GM19395 (cell line): Measurements from ENCODE around the gene LIN28A.

Source experiments
- ATAC-seq: cut with Tn5 transposase; IDR thresholded peaks from one replicate; pipeline ENCODE4 v1.9.1; 2021; ENCODE audit warnings: mild to moderate bottlenecking, moderate library complexity; ENCODE audit not compliant: unreplicated experiment

Gene LIN28A

GRCh38 chr1:26387447-26387846 is 23.2 kb upstream of the LIN28A start:
- no peak for ATAC-seq

DNA sequence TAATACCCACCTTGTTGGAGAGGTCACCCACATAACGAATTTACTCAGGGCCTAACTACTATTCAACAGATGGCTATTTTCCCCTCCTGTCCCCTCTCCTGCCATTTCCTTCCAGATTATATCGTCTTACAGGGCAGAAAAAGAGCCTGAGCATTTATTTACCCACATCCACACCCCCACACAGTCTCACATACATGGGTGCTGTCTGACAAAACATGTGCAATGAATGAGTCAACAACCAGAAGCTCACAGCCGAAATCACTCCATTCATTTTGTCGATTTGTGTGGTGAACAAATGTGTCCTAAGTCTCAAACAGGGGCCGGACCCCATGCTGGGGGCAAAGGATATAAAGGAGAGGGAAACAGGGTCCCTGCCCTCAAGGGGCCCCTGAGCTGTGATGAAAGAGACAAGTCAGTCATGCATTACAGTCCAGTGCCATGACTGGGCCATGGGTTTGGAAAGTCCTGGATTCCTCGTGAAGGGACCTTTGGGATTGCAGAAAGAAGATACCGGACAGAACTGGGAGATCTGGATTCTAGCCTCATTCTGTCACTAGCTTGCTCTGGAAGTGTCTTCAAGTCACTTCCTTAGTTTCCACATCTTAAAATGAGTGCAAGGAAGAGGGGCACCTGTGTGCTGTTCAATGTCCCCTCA is 21.7 kb upstream of the LIN28A start:
- no peak for ATAC-seq

DNA sequence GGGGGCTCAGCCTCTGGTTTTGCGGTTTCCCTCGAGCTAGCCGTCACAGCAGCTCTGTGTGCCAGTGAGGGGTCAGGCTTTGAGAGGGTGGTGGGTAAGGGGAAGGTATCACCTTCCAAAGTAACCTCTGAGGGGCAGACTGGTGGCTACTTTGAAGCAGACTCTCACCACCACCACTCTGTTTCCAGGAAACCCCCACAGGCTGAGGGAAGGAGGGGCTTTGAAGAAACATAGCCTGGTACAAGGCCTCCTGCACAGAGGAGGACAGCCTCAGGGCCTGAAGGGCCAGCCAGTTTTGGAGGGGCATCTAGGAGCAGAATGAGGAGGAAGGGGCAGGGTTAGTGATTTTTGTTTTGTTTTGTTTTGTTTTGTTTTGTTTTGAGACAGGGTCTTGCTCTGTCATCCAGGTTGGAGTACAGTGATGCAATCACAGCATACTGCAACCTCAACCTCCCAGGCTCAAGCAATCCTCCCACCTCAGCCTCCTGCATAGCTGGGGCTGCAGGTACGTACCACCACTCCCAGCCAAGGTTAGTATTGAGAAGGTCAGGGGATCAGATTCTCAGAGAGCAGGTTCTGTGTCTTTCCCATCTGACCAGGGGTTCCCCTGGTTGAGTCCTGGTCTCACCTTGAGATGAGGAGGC is 20.9 kb upstream of the LIN28A start:
- no peak for ATAC-seq

- no peak for ATAC-seq
Measured at GRCh38 chr1:26391450-26391849, 19.2 kb upstream of the LIN28A start.

DNA sequence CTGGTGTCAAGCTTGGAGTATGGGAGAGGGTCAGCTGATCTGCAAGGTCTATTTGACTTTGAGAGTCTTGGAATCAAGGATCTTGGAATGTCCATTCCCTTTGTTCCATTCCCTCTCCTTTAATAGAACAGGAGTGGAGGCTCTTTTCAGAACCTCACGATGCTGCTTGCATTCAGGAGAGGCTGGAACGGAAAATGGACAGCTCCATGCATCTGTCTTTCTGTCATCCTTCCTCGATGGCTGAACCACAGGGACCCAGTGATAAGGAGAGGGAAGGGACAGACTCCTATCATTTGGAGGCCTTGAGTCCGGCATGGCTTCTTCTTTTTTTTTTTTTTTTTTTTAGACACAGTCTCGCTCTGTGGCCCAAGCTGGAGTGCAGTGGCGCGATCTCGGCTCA is 14.9 kb upstream of the LIN28A start:
- ATAC-seq: no peak

GRCh38 chr1:26399034-26399433 is 11.6 kb upstream of the LIN28A start:
- ATAC-seq: no peak

GRCh38 chr1:26401891-26402290 is 8.7 kb upstream of the LIN28A start:
- no peak for ATAC-seq

DNA sequence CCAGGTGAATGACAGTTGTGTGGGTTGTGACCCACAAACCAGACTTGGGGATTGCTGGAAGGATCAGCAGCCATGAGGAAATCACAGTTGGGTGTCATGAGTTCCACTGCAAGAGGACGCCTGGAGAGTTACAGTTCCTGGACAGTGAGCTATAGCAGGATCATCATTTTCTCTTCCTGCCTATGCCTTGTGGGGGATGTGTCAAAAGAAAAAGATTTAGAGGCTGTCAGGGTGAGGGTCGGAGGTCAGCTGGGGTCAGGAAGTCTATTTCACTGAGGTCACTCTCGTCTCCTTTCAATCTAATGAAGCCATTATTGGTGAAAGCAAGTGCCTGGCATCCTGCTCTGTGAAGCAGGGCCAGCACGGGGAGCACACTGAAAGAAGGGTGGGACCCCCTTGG is 7.0 kb upstream of the LIN28A start:
- ATAC-seq: no peak

DNA sequence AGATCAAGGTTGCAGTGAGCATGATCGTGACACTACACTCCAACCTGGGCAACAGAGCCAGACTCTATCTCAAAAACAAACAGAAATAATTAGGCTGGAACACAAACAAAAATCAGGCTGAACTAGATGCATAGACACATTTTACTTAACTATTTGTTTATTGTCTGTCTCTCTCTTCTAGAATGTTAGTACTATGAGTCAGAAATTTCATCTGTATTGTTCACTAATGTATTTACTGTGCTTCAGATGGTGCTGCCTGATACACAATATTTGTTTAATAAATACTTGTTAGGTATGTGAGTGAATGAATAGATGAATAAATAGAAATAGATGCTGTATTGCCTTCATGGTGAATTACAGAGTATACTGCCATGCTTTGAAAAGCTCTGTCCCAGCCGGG is 6.0 kb upstream of the LIN28A start:
- no peak for ATAC-seq

- ATAC-seq: no peak
Measured at GRCh38 chr1:26405281-26405915, 5.2 kb upstream of the LIN28A start.

DNA sequence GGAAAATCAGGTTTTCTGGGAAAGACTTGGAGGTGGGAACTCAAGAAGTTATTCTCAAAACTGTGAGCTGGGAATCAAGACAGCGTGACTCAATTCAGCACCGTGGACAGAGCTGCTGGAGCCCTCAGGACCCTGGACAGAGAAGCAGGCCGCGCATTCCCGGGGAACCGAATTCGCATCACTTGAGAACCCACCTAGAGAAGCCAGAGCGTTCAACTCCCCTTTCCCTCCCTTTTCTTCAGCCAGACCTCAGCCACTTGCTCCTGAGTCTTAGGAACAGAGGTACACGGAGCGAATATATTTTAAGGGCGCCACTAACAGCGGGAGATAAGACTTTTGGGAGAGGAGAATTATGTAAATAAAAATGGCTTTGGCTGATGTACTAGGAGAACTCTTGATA is 2.0 kb upstream of the LIN28A start:
- no peak for ATAC-seq

DNA sequence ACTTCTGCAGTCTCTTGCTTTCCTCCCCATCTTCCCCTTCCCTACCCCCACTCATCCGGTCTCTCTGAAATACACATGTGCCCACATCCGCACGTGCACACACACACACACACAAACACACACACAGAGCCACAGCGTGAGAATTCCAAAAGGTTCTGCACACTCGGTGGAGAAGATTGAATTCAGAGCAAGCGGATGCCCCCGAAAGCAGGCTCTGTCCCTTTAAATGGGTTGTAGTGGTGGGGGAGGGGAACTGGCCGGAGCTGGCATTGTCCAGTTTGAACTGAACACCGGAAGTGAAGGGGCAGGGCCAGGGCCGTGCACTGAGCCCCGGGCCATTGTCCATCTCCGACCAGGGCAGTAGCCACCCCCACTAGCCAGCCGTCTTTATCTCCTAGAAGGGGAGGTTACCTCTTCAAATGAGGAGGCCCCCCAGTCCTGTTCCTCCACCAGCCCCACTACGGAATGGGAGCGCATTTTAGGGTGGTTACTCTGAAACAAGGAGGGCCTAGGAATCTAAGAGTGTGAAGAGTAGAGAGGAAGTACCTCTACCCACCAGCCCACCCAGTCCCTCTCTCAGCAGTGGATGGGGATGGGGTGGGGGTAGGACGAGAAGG is 1.3 kb upstream of the LIN28A start:
- ATAC-seq: no peak

DNA sequence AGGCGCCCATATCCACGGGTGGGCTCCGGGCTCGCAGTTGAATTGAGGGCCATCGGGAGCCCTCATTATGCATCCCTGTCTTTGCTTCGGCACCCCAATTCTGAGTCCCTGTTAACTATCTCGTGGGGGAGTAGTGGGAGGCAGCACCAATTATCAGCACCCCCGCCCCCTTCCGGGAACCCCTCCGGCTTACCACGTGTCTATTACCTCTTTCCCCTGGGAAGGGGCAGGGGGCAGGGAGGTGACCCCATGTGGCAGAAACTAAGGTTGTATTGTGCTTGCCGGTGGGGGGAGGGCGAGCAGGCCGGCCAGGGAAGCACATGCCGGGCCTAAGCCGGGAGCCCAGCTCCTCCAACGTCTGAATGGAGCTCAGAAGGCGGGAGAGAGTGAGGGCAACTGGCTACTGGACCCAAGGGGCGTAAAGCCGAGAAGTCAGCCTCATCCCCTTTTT is 1.0 kb downstream of the LIN28A start:
- no peak for ATAC-seq

DNA sequence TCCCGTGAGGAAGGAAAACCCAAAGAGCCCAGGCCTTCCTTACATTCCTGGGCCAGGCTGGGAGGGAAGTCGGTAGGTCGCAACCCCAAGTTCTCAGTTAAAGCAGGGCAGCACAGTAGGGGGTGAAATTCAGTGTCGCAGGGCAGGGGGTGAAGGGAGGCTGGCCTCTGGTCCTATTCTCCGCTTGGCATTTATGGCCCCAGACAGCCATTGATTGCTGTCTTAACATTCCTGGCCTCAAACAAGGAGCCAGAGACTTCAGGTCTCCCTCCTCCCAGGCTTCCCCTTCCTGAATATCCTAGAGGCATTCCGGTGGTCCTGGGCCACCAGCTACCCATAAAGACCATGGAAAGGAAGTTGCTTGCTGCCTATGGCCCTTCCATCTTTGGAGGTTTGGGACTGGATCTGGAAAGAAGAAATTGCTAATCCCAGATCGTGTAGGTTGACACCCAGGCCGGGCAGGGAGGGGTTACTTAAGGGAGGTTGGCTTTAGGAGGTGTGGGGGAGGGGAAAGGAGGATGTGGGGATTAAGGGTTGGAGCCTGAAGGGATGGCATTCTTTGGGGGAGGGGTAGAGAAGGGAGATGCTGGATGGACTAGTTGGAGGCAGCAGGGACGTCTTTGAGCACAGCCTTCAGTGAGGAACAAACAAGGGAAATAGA is 1.7 kb downstream of the LIN28A start:
- no peak for ATAC-seq

GRCh38 chr1:26413031-26413430 is 2.4 kb downstream of the LIN28A start:
- no peak for ATAC-seq

GRCh38 chr1:26417111-26417759 is 6.6 kb downstream of the LIN28A start:
- ATAC-seq: no peak

- no peak for ATAC-seq
Measured at GRCh38 chr1:26418865-26419349, 8.3 kb downstream of the LIN28A start.

DNA sequence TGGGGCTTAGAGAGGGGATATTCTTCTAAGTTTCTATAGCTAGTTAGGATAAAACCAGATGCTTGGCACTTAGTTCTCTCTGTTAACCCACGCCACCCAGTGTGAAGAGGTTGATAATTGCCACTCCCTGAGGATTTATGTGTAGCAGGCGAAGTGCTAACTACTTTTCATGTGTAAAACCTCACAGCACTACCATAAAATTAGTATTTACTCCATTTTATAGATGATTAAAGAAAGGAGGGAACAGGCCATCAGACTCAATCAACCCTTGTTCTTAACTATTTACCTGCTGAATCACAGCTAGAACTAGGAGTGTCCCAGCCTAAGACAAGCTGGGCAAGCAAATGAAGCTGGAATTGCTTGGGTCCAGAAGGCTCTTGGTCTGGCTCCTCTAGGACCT is 8.9 kb downstream of the LIN28A start:
- ATAC-seq: no peak

DNA sequence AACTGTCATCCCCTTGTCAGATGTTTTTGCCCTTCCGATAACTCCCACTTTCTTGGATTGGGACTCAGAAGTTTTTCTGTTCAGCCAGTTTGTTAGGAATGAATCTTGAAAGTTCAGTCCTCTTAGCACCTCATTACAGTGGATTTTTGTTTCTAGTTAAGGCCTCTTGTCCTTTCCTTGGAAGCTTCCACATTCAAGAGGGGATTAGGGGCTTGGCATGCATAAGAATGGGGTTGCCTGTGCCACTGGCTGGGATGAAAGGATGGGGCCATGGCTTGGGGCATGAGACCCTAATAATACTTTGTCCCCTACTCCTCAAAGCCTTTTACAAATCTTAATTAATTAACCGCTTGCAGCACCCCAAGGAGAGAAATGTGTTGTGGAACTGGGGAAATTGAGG is 19.1 kb downstream of the LIN28A start:
- ATAC-seq: no peak

DNA sequence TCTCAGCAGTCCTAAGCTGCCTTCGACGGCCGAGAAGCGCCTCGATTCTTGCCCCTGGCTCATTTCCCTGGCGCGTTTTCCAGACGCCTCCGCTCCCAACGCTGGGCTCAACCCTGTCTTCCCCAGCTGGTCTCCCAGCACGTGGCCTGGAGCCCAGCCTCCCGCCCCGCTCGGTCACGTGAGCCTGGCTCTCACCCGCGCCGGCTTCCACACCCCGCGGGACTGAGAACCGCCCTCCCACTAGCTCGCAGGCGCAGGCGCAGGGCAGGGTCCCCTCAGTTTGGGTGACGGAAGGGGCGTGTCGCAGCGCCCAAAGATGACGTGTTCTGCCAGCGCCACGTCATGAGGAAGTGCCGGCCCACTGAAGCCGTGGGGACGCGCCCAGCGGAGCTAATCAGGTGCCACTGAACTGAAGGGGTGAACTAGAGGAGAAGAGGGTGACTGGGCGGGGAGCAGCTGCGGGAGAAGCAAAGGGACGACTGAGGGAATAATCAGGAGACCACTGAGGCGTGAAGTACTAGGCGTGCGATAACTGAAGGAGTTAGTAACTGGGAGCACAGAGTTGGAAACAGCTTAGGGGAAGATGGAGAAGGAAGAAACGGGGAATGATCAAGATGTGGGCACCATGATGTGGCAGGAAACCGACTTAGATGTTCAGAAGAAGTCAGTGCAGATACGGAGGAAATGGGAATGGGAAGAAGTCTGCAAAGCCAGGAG is 21.5 kb downstream of the LIN28A start, which contains the start of gene DHDDS:
DHDDS (plus strand) TSS at position 343 of the 717 bp plus-strand sequence. CDS start 625 bp downstream, outside the sequence.
- ATAC-seq: peak; percentile 95
